ENCODE measurements around the gene CST6. TPM values are rescaled to one million over a fixed set of nuclear protein-coding genes. Genes with fewer than 3 reads are reported as not detected.

The CST6 gene
- 2.3 and 140 TPM in 2 replicates for total RNA-seq

DNA sequence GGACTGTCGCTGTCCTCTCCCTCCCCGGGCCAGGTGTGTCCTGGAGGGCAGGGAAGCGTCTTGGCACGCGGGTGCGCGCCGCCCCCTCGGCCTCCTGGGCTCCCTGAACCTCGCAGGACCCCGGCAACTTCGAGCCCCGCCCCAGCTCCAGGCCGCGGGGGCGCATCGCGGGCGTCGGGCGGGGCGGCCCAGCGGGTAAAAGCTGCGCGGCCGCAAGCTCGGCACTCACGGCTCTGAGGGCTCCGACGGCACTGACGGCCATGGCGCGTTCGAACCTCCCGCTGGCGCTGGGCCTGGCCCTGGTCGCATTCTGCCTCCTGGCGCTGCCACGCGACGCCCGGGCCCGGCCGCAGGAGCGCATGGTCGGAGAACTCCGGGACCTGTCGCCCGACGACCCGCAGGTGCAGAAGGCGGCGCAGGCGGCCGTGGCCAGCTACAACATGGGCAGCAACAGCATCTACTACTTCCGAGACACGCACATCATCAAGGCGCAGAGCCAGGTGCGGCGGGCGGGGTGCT is at the start of gene CST6:
Gene CST6 (plus strand): TSS at position 224 of the 519 bp plus-strand sequence. CDS start 37 bp downstream, at position 261.
- DNase-seq (ENCODE audit: low read depth): no peak

GRCh38 chr11:65962141-65962564 is 49.7 kb upstream of the CST6 start:
- DNase-seq (ENCODE audit: low read depth): no peak

DNA sequence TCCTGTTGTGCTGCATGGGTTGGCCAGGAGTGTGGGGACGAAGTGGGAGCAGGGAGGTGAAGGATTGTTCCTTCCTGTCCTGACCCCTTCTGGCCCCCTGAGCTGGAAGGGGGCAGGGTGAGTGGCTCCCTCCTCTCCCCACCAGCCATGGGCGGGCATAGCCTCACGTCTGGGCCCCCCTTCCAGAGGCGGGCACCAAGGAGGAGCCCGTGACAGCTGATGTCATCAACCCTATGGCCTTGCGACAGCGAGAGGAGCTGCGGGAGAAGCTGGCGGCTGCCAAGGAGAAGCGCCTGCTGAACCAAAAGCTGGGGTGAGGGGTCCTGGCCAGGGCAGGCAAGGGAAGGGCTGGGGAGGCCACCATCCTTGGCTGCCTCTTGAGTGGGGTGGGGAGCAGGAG is 46.9 kb upstream of the CST6 start:
- DNase-seq (ENCODE audit: low read depth): no peak

GRCh38 chr11:65965986-65966762 is 45.6 kb upstream of the CST6 start:
- no peak for DNase-seq (ENCODE audit: low read depth)

GRCh38 chr11:65967329-65967934 is 44.4 kb upstream of the CST6 start:
- DNase-seq (ENCODE audit: low read depth): no peak

DNA sequence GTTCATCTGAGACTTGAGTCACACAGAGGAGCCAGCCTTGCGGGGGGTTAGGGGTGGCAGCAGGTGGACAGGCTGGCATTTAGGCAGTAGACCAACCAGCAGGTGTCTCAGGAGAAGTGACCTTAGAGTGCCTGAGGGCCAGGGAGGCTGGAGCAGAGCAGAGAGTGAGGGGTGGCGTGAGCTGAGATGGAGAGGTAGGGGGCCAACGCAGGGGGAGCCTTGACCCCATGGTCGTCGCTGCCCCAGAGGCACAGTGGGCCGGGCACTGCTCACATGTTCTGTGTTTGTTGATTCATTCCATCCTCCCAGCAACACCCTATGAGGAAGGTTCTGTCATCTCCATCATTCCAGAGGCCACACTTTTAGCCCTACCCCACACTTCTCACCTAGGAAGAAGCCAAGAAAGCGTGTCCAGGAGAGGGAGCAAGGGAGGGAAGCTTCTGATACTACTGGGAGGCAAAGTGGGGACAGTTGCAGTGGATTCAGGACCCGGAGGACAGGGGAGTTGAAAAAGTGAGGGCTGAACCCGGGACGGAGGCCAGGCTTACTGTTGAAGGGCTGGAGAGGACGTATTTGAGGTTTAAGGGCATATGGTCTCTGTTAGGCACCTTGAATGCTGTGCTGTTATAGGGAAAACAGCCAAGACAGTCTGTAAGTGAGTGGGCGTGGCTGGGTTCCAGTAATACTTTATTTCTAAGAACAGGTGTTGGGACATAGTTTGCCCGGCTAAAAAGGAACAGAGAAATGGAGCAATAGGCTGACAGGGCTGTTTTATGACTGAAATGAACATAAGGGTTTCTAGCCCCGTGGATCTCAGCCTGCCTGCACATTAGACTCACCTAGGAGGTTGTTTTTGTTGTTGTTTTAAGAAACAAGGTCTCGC is 43.0 kb upstream of the CST6 start:
- DNase-seq (ENCODE audit: low read depth): no peak

GRCh38 chr11:65972116-65972515 is 39.7 kb upstream of the CST6 start:
- DNase-seq (ENCODE audit: low read depth): no peak

DNA sequence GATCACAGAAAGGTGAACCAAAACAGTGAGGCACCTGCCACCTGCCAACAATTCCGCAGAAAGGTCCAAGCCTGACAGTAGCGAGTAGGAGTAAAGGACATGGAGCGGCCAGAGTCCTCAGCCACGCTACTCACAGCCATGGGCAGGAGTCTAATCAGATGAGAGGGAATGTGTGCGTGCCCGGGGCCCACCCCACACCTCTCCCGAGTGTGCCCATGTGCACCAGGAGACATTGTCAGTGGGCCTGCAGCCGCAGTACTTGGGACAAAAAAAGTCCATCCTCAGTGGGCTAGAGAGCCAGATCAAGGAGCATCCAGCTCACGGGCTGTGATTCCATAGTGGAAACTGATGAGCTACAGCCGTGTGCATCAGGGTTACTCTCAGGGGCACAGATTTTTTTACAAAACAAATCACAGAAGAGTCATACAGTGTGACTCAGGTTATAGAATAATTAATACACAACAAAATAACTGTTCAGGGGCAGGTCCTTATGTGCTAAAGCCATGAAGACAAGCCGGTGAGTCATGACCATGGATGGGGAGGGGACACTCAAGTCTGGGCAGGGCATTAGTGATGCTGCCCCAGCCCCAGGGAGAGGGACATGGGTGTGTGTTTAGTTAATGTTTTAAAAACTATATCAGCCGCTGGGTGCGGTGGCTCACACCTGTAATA is 38.2 kb upstream of the CST6 start:
- peak; percentile 21 for DNase-seq (ENCODE audit: low read depth)

- no peak for DNase-seq (ENCODE audit: low read depth)
Measured at GRCh38 chr11:65975771-65976170, 36.0 kb upstream of the CST6 start.

- no peak for DNase-seq (ENCODE audit: low read depth)
Measured at GRCh38 chr11:65976216-65977176, 35.3 kb upstream of the CST6 start.

DNA sequence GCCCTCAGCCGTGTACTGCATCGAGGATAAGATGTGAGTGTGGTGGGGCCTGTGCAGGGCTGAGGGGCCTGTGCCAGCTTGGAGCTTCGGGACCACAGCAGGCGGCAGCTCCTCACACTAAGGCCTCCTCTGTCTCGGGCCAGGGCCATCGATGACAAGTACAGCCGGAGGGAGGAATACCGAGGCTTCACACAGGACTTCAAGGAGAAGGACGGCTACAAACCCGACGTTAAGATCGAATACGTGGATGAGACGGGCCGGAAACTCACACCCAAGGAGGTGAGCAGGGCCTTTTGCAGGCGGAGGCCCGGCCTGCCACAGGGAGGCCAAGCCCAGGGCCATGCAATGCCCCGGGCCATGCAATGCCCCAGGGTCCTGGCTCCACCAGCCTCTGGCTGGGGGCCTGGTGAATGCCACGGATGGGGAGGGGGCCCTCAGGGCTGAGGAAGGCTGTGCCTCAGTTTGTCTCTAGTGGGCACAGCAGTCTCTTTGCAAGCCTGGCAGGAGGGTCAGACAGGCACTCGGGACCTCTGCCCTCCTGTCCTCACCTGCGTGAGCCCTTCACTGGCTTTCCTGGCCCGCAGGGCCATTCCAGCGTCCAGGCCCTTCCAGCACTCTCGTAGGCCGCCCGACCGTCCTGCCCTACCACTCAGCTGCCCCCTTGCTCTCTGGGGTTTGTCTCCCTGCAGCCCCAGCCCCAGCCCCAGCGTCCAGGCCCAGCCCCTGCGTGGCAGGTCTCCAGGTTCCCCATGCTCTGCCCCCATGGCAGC is 34.0 kb upstream of the CST6 start:
- no peak for DNase-seq (ENCODE audit: low read depth)

DNA sequence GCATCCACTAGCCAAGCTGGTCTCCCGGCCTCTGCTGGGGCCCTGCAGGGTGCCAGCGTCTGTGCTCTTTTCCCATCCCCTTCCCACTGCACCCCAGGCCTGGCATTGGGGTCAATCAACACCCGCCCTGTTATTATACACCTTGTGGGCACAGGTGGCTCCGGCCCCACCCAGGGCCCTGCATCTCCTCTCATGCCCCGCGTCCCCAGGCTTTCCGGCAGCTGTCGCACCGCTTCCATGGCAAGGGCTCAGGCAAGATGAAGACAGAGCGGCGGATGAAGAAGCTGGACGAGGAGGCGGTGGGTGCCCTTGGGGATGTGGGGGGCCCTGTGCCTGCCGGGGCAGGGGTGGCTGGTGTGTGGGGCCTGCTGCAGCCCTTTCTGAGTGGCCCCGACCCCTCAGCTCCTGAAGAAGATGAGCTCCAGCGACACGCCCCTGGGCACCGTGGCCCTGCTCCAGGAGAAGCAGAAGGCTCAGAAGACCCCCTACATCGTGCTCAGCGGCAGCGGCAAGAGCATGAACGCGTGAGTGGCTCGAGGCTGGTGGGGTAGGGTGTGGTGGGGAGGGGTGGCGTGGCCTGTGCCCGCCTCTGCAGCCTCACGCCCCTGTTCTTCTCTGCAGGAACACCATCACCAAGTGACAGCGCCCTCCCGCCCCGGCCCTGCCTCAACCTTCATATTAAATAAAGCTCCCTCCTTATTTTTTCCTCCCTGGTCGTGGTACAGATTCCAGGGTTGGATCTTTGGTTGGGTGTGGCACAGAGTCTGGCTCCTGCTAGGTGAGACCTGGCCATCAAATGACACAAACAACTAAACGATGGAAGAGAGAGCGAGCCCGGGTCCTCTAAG is 33.2 kb upstream of the CST6 start:
- no peak for DNase-seq (ENCODE audit: low read depth)

GRCh38 chr11:65979261-65979759 is 32.5 kb upstream of the CST6 start:
- DNase-seq (ENCODE audit: low read depth): no peak

DNA sequence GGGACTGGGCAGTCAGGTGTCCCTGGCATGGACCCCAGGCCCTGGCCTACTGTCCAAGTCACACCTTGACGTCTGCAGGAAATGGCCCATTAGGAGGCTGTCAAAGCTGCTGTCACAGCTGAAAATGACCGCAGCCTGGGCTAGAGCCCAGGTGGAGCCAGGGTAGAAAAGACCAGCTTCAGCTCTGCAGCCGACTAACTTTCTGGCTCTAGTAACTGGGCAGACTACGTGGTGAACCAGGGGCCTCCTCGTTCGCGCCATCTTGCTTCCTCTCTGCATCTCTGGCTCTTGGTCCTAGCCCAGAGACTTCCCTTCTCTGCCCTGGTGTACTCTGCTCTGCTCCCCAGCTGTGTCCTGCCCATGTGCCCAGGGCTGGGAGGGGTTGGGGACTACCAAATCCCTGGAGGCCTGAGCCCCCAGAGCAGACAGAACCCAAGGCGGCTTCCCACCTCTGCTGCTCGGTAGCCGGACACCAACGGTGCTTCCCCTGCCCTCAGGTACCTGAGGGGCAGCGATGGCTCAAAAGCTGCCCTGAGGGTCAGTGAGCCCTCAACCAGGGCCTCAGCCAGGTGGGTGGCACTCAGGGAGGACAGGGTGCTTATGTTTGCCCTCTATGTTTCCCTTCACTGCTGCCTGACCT is 30.6 kb upstream of the CST6 start:
- DNase-seq (ENCODE audit: low read depth): no peak

DNA sequence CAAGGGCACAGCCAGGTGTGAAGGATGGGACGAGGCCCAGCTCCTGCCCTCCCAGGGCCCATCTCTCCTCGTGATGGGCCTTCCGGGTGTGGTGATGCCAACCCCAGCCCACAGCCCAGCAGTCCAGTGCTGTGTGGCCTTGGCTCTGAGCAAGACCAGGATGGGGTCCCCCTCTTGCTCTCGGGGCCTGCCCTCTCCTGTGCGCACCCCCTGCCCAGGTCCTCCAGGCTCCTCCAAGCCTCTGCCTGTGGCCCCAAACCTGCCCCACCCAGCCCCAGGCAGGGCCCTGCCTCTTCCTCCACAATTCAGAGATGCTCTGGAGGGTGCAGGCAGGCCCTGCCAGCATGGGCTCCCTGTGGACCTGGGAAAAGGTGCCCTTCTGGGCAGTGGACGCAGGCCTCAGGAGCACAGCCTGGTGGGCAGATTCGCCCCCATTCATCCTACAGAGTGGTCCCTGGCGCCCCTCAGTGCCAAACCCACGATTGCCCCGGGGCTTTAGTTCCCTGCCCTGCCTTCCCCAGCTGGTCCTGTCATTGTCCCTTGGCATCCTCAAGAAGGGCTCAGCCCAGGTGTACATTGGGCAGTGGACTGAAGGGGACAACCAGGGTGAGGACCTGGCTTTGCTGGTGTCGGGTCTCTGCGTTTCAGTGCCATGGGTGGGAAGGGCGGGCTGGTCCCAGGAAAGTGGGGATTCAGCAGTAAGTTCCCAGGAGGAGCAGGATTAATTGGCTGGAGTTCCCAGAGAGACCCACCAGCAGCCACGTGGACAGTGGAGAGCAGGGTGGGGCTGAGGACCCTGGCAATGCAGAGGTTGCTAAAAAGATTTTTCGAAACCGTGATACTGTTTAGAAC is 29.6 kb upstream of the CST6 start:
- DNase-seq (ENCODE audit: low read depth): no peak

DNA sequence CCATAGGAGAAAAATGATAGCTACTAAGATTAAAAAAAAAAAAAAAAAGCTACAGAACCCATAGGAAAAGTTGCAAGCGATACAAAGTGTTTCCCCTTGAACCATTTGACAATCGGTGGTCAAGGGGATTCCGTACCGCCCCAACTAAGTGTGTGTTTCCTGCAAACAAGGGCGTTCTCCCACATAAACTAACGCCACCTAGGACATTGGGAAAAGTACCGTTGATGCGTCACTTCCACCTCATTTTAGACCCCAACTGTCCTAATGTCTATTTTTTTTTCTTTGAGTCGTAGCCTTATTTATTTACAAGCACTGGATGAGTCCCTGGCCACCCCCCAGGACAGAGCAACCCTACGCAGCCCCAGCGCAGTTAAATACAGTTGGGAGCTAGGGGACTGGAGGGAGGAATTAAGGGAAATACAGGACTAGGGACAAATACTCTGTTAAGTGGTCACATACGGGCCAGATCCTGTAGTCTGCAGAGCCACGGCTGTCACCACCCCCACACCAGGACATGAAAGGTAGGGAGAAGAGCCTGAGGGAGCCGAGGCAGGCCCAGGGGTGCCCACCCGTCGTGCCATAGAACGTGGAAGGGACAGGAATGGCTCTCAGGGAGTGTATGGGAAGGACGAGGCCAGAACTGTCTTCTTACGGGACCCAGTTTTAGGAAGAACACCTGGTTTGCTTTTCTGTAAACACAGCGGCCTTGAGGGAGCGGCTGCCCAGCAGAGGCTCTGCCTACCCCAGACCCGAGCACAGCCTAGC is 28.8 kb upstream of the CST6 start:
- no peak for DNase-seq (ENCODE audit: low read depth)

Data from renal cortical epithelial cell (primary cell).